CD4-positive, alpha-beta T cell treated with Interleukin-6 for 4 hours (primary cell): ENCODE measurements around the gene RAI1.

ENCODE experiments used
- DNase-seq: peaks from one replicate; pipeline ENCODE4 v3.0.0-alpha.2; 2020; ENCODE audit warnings: mixed read lengths

RAI1 gene

DNA sequence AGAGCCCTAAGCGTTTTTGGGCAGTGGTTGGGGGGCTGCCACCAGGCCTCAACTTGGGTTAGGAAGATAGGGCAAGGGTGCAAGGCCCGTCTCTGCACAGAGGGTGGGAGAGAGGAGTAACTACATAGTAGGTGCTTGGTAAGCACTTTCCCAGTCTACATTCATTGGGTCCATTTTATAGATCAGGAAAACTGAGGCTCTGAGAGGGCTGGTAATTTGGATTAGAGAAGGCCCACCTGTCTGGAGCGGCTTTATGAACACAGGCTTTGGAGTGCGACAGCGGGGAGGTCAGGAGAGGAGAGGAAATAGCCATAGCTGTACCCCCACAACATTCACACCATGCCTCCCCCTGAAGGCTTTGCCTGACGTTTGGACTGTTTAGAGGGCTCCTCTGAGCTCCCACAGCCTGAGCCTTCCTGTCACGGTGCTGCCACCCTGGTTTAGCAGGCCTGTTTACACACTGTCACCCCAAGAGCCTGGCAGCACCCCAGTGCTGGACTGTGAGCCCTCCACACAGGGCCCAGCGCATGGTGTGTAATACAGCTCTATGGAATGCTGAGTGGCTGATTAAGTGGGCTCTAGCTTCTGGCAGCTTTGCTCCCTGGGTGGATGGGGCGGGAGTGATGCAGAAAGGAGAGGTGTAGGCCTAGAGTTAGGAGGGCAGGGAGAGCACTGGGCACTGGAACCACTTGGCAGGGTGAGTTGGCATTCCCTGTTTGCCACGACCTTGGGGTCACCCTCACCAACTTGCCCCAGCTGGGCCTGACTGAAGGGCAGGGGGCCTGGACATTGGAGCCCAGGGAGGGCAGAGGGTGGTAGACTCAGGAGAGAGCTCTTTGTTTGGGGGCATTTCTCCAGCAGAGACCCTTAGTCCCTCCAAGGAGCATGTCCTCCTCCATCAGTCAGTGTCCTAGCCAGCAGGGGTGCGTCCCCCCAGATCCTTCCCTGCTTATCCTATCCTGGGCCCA lies 73.7 kb downstream of the RAI1 start:
- no peak for DNase-seq

DNA sequence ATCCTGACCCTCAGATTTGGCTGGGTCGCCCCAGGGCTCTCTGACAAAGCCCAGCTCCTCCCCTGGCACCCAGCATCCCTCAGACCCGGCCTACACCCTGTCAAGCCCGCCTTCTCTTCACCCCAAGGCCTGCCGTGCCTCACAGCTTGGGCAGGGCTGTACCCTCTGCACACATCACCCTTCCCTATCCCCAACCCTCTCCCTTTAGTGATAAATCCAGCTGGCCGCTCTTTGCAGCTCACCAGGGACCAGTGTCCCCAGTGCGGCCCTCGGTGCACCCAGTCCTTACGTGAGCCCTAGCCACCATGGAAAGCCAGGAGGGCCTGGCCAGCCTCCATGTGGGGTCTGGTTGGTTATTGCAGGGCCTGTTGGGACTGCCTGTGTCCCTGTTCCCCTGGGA lies 74.5 kb downstream of the RAI1 start:
- no peak for DNase-seq

DNA sequence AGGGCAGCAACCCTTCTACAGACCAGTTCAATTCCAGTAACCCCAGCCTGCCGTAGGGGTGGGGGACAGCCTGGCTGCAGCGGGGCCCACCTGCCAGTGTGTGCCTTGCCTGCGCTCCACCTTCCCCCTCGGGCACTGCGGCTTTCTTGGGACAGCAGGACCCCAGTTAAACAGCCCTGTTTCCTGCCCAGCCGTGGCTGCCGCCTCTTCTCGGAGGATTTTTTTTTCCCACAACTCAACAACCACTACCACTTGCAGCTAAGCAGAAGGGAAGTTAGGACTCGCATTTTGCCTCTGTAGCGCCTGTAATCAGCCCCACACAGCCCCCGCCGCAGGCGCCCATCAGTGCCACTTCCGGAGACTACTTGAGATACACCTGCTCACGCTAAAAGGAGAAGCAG lies 76.1 kb downstream of the RAI1 start:
- peak; percentile 70 for DNase-seq

DNA sequence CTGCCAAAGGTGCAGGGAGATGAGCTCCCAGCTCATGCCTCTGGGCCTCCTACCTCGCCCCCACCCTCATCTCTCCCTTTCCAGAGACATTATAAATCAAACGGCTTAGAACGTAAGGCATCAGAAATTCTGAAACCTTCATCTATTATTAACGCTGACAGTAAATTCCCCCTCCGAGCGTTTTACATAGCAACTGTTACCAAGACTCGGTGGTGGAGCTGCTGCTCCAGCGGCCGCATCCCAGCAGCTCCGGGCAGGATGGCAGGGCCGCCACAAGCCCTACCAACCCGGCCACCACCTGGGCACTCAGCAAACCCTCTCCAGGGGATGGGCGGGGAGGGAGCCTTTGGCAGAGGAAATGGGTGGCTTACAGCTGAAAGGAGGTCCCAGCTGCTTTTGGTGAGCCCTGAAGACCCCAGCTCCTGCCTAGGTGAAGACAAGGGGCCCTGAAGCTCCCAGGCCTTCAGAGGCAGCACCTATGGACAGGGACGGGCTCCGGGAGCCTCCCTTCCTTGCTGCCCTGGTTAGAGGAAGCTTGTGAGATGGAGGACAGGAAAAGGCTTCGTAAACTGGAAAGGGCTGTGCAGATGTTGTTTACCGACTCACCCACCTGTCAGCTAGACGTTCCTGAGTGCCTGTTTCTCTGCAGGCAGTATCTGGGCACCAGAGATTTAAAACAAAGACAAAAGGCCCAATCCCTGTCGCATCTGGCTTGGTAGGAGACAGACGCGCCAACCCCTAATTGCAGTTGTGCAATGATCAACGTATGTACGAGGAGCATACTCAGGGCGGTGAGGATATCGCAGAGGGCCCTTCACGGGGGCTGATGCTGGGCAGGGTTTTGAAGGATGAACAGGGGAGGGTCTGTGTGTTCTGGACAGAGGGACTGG lies 76.9 kb downstream of the RAI1 start:
- no peak for DNase-seq

DNA sequence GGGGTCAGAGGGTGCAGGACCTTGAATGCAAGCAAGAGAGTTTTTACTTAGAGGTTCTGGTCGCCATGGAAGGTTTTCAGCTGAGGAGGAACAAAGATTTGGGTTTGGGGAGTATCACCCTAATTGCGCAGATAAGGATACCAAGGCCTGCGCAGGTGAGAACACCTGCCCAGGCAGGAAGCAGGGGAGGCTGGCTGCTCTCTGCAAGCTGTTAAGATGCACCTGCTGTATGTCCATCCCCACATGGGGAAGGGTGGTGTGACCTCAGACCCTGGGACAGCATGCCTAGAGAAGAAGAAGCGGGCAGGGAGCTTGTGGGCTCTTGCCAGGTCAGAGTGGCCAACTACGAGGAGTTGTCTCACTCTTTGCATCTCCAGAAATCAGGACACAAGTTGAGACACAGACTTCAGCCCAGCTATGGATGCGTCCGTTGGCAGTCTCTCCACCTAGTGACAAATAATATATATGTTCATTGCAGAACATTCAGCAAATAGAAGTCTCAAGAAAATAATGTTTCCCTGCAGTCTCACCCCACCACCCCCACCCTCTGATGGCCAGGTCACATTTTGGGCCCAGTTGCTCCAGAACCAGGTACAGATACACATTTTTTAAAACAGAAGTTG lies 77.8 kb downstream of the RAI1 start:
- no peak for DNase-seq

DNA sequence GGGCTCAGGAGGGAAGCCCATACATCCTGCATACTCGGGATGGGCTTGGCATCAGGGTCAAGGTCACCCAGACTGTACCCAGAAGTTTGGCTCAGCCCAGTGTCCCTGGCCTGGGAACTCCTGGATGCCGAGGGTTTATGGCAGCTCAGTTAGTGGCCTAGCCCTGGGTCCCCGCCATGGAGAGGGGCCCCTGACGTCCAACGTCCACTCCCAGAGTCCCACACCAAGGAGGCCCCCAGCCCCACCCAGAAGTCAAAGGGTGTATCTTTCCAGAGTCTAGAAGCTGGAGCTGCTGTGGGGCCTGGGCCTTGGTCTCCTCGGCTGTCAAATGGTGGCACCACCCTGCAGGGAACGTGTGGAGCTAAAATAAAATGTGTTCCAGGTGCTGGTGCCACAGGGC lies 79.1 kb downstream of the RAI1 start:
- no peak for DNase-seq

DNA sequence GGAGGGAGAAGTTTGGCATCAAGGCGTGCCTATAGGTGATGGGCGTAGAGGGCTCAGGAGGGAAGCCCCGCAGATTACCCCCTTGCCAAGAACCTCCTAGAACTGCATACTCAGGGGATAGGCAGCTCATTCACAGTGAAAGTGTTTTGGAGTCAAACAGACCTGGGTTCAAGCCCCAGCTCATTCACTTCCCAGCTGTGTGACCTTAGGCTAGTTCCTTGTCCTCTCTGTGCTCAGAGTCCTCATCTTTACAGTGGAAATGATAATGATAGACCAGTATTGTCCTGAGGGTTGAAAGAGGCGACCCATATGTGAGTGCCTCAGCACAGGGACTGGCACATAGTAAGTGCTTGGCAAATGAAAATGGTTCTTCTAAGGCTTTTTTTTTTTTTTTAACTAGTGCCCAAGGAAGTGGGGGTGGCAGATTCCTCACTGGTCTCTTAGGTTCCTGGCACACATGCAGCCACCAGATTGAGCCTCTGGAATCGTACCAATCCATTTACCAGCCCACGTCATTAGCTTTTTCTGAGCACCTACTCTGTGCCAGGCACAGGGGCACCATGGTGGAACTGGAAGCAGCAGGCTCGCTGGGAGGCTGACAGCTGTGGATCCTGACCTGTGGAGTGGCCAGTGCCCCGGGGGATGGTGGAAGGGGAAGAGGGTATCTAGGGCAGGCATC lies 79.8 kb downstream of the RAI1 start:
- DNase-seq = no peak

DNA sequence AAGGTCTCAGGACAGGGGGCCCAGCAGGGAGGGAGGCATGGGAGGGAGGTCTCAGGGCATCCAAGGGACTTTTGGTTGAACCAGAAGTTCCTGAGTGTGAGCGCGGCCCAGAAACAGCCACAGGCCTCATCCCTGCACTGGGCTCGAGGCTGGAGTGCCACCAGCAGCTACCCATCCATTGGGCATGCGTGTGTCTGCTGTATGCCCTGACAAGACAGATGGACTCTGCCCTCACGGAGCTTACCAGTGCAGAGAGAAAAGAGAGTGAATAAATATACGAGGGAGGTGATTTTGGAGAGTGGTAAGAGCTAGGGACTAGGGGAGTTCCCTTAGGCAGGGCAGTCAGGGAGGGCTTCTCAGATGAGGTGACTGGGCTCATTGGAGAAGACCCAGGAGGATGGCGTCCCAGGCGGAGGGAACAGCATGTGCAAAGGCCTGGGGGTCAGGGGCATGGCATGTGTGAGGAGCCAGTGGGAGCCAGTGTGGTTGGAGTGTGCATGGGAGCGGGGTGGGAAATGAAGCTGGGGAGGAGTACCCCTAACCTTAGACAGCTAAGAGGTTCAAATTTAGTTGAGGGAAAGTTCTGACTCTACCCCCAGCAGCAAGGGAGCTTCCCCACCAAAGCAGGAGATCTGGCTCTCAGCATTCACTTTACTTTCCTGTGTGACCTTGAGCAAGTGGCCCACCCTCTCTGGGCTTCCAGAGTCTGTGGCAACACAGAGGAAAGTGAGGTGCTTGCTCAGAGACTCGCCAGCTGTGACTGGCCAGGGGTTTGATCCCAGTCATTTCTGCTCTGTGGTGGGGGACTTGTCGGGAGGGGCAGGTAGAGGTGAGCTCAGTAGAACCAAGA lies 80.9 kb downstream of the RAI1 start:
- no peak for DNase-seq

DNA sequence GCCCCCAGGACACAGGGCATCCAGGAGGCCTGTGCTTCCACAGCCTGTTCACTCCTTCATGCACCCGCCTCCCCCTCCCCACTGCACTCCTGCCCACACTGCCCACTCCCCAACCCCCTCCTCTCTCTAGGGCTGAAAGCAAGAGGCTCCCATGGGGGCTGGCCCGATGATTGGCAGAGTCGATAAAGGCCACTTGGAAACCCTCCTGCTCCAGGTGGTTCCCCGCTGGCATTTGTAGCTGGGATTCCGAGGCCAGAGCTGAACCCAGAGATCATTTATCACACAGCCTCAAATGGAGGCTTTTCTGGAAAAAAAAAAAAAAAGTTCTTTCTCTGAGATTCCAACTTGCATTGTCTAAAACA lies 81.5 kb downstream of the RAI1 start:
- DNase-seq = no peak

DNA sequence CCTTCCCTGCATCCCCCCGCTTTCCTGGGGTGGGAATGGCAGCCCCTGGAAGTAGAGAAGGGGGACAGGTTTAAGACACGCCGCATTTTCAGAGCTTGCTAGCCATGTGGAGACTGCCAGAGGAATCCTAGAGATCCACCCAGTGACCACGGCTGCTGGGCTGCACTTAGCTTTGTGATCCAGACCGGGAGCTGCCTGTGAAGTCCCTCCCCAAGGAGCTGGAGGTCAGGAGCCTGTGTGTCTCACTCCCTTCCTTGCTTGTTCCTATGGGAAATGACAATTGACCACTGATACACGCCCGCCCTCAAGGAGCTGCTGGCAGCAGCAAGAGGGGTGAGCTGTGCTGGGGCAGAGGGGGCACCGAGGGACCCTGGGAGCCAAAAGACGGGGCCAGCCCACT lies 81.9 kb downstream of the RAI1 start:
- no peak for DNase-seq

DNA sequence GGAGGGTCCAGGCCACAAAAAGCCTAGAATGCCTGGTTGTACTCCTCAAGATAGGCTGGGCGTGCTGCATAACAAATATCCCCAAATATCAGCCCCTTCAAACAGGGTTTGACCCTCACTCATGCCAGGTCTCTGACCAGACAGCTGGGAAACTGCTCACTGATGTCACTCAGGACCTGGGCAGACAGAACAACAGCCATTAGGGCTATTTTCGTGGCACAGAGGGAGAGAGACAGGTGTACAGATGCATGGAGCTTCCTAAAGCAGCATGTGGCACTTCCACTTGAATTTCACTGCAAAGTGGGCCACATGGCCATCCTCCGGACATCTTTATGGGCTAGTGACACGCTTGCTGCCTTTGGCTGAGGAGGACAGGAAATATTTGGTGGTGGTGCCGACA lies 82.5 kb downstream of the RAI1 start:
- DNase-seq = no peak

DNA sequence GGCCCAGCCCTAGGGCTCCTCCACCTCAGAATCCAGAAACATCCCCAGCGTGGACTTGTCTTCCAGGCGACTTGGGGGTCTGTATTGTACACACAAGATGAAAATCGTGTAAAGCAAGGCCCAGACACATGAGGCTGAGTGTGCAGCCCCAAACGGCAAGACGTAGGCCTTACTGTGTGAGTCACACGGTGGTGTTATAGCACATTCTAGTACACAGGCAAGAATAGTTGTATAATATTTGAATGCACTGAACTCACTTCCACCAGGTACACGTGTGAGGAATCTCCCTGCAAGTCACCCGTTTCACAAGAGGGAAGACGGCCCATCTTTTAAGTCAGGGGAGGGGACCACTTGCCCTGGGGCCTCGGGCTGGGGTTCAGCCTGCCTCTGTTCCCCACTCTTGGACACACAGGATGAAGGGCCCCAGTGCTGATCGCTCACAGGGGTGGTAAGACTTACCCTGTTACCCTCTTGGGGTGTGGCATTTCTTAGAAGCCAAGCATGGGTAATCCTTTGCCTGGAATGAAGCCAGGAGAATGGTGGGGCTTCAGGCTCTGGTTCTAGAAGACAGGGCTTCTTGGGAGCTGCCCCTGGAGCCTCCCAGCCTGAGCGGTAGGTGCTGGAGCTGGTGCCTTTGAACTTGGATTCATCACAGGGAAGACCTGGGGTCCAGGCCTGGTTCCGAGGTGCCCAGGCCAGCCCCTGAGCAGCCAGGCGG lies 84.3 kb downstream of the RAI1 start:
- no peak for DNase-seq

DNA sequence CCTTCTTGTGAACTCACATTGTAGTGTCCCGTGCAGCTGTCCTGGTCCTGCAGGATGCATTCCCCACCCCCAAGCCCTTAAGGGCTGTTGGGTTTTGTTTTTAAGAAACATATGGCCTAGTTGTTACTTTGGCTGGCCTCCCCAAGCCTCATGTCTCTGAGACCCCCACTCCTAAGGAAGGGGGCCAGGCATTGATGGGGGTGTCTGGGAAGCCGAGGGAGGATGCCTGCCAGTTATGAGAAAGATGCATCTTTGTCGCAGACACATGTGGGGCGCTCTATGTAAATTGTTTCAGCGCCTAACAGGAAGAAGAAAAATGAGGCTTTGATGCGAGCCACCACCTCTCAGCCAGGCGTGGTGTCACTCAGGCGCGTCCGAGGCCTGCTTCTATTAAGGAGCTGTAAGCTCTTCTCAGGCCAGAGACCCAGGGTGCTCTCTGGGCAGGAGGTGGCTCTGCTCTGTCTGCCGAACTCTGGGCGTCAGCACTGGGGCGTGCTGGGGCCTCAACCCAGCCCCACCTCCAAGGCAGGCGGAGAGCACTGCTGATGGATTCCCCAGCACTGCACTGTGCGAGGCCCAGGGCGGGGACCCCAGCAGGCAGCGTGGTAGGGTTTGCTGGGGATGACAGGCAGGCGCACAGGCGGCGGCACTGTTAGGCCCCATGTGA lies 85.0 kb downstream of the RAI1 start:
- DNase-seq = peak; percentile 25

DNA sequence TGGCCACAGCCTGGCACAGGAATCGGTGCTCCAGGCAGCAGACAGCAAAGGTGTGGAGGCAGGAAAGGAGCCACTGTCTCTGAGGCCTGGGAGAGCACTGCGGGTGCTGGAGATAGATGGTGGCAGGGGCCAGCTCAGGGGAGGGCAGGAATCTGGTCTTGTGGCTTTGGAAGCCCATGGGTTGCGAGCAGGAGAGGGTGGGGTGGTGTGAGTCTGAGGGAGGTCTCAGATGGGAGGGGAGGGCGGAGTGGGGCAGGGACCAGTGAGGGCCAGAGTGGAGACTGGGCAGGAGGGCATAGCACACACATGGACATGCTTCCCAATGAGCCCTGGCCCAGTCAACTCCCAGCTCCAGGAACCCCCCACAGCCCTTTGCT lies 85.5 kb downstream of the RAI1 start:
- DNase-seq = no peak

DNA sequence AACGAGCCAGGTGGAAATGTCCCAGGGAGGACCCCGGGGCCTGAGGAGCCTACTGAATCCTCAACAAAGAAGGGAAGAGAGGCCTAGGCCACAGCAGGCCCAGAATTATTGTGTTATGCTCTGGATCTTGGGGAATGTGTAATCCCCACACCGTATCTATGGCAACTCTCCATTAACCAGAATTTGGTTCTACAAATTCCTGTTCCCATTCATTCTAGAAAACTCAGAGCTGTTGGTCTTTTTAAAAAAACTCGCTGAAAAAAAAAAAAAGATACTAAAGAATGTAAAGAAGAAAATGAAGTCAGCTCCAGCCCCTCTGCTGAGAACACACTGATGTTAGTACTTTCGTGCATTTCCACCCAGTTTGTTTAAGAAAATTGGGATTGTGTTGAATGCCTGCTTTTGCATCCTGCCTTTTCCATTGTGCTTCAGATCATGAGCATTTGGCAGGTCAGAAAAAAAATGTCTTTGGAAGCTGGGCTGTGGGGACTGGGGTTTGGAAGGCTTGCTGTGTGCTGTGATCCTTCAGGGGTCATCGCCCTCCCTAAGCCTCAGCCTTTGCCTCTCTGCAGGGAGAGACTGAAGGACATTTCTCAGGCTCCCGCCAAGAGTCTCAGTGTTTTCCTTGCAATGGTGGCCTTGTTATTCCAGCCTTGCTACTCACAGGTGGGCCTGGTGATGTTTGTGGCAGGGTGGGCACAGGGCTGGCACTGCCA lies 86.1 kb downstream of the RAI1 start:
- DNase-seq = no peak

DNA sequence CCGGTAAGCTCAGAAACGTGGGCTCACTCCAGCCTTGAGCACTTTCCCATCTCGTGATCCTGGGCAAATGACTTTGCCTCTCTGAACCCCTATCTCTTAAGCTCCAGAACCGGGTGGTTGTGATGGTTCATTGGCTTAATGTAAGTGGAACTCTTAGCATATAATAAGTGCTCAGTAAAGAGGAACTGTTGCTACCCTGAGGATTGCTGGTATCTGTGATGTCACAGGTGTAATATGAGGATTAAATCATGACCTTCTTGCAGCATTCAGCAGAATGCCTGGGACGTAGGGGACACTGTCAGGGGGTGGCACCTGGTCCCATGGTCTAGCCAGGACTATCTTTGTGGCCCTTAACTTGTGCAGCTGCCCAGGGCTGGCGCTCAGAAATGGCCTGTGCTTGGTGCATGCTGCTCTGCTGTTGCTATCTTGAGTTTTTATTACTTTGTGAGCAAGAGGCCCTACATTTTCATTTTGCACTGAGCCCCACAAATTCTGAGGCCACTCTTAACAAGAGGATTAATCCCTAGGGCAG lies 86.7 kb downstream of the RAI1 start:
- no peak for DNase-seq

DNA sequence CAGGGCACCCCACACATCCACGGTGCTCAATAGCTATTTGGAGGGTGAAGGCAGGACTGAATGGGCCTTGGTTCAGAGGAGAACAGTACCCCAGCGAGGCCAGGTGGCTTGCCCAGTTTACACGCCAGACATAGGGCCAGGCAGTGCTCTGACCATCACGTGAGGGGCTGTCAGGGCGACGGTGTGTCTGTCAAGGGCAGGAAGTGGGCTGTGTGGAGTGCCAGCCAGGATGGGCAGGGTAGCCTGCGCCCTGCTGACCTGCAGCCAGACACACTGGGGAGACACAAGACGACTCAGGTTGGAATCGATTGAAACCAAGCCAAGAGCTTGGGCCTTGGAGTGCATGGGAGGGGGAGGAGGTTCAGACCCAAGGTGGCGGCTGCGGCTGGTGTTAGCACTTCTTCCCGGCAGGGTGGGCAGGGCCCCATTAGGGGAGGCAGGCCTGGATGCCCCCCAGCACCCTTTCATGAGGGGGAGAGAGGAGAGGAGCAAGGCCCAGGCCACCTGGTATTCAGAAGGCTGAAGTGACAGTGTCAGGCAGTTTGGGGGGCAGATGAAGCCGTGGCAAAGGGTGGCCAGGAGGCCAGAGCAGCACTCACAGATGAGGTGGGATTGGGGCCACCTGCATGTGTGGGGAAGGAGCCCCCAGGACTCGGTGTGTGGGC lies 87.3 kb downstream of the RAI1 start:
- DNase-seq = no peak

DNA sequence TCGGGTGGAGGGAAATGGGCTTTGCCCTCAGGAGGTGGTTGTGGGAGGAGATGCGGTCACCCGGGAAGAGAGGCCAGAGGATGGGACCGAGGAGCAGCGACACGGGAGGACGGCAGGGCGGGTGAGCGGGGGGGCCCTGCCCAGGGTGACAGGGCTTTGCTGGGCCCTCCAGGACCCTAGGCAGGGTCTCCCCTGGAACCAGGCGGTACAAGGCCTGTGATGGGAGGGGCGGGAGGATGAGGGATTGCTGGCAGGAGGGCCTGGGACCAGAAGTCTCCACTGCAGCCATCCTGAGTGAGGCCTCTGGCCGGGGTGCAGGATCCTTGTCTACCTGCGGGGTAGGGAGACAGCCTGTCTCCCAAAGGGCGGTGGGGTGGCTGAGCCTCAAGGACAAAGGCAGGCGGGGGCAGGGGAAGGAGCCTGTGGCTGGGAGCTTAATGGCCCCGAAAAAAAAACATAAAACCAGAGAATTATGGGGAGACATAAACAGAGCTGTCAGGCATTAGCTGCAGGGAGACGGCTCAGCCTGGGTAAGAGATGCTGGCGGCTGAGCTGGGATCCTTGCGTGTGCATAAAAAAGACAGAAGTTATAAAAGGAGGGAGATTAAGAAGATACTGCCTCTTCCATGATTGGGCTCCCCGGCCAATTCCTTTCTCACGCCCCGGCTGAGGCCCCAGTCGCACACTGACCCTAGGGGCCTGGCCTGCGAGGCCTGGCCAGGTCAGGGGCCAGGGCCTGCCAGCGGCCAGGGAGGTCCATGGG lies 88.8 kb downstream of the RAI1 start:
- no peak for DNase-seq
